Adrenal gland (tissue), 5 donors: ENCODE results near the gene AUTS2.

ENCODE experiments used
- CTCF ChIP-seq, 6 experiments: fragments of 450-650 bp in 4 of 6; fragments of 200-600 bp in 2 of 6; sonication (generic) in 1 of 6; IDR thresholded peaks; 1 replicate in 5 of 6; 2 replicates in 1 of 6; pipeline versions ENCODE4 v1.5.1 to v1.8.0; 2016 to 2021; ENCODE audit warnings: antibody characterized with exemption in 6 of 6, mild to moderate bottlenecking in 2 of 6, moderate library complexity in 1 of 6
- POLR2A ChIP-seq, 2 donors: fragments of 450-650 bp; IDR thresholded peaks; one replicate each; pipeline ENCODE4 v1.6.1; 2017; ENCODE audit warnings: antibody characterized with exemption in 2 of 2, mild to moderate bottlenecking in 2 of 2, moderate library complexity in 1 of 2
- donor health status: DM: no; HTN: no; CAD: no.

GRCh38 chr7:70557338-70557737, 959.1 kb downstream of the AUTS2 start:
- TF ChIP-seq CTCF (IDR thresholded peaks at IDR 0.05) = no peak
- TF ChIP-seq POLR2A (IDR thresholded peaks at IDR 0.05) = no peak
